H1 (cell line): ENCODE data around the gene JADE1. TPM values are rescaled to one million over a fixed set of nuclear protein-coding genes. Genes with fewer than 3 reads are reported as not detected.

Source experiments
- CTCF ChIA-PET: fragments of 300-600 bp; sonication (Branson Sonifier 250); formaldehyde crosslinking; loops from one replicate; lab custom pipeline; 2021; ENCODE audit not compliant: partially characterized antibody; lab: Charles Lee
- POLR2A ChIA-PET: fragments of 300-600 bp; sonication (Branson Sonifier 250); formaldehyde crosslinking; loops from one replicate; lab custom pipeline; 2021; ENCODE audit warnings: inconsistent platforms; ENCODE audit not compliant: partially characterized antibody; lab: Charles Lee
- DNase-seq, 2 experiments: peaks; one replicate each; pipeline versions ENCODE4 v3.0.0 to v3.0.0-alpha.2; 2010 to 2022; ENCODE audit warnings: low spot score in 2 of 2, low read depth in 1 of 2, mixed read lengths in 1 of 2
- FAIRE-seq: peaks from 2 replicates; lab custom pipeline; 2011; peaks lifted over from hg19 to GRCh38; lab: Jason Lieb, UNC
- H2AFZ ChIP-seq: 2 replicates; pipeline ENCODE4 v1.8.1; 2012; ENCODE audit warnings: low read length, inconsistent platforms
- H2AK5ac ChIP-seq: 2 replicates; pipeline ENCODE4 v1.6.1; 2013; ENCODE audit warnings: low read depth, low read length
- H2BK120ac ChIP-seq: replicated peaks from 2 replicates; pipeline ENCODE3; 2013; ENCODE audit warnings: low read depth, low read length, inconsistent platforms
- H2BK12ac ChIP-seq: 2 replicates; pipeline ENCODE4 v1.6.1; 2013; ENCODE audit warnings: low read depth, low read length
- H2BK15ac ChIP-seq: 2 replicates; pipeline ENCODE4 v1.6.1; 2013; ENCODE audit warnings: low read length
- H2BK20ac ChIP-seq: 2 replicates; pipeline ENCODE4 v1.6.1; 2013; ENCODE audit warnings: low read length
- H2BK5ac ChIP-seq: 2 replicates; pipeline ENCODE4 v1.6.1; 2013; ENCODE audit warnings: low read depth, low read length
- H3K14ac ChIP-seq: 2 replicates; pipeline ENCODE4 v1.6.1; 2013; ENCODE audit warnings: inconsistent platforms; ENCODE audit not compliant: insufficient read length
- H3K18ac ChIP-seq: 2 replicates; pipeline ENCODE4 v1.6.1; 2013; ENCODE audit warnings: low read length; ENCODE audit errors: extremely low read depth
- H3K23ac ChIP-seq: 2 replicates; pipeline ENCODE4 v1.6.1; 2013; ENCODE audit warnings: inconsistent platforms; ENCODE audit not compliant: insufficient read length
- H3K23me2 ChIP-seq: 2 replicates; pipeline ENCODE4 v1.6.1; 2013; ENCODE audit warnings: low read depth, low read length
- H3K27ac ChIP-seq: 2 replicates; pipeline ENCODE4 v1.6.1; 2011; ENCODE audit warnings: low read depth, low read length, inconsistent platforms
- H3K27me3 ChIP-seq, 4 experiments: replicated peaks in 1 of 4; 1 replicate in 1 of 4; 2 replicates in 3 of 4; pipeline versions ENCODE4 v1.6.1 to v1.8.1; 2011 to 2013; ENCODE audit warnings: low read length in 3 of 4, mild to moderate bottlenecking in 3 of 4, inconsistent platforms in 2 of 4, mixed read lengths in 2 of 4, moderate library complexity in 1 of 4; ENCODE audit not compliant: control insufficient read depth in 3 of 4, insufficient read depth in 3 of 4; ENCODE audit errors: extremely low read depth in 1 of 4
- H3K36me3 ChIP-seq, 4 experiments: 2 replicates each; pipeline versions ENCODE4 v1.6.1 to v1.8.1; 2011 to 2013; ENCODE audit warnings: mild to moderate bottlenecking in 4 of 4, low read length in 3 of 4, moderate library complexity in 2 of 4, control low read depth in 1 of 4, inconsistent platforms in 1 of 4; ENCODE audit not compliant: insufficient read depth in 4 of 4, control insufficient read depth in 2 of 4
- H3K4ac ChIP-seq: replicated peaks from 2 replicates; pipeline ENCODE3; 2013; ENCODE audit warnings: low read length, low read depth, mixed read lengths, inconsistent platforms; ENCODE audit not compliant: insufficient read length
- H3K4me1 ChIP-seq, 4 experiments: replicated peaks in 1 of 4; 1 replicate in 1 of 4; 2 replicates in 3 of 4; pipeline versions ENCODE4 v1.6.1 to v1.8.1; 2011 to 2013; ENCODE audit warnings: low read length in 3 of 4, inconsistent platforms in 2 of 4, mixed read lengths in 1 of 4; ENCODE audit not compliant: insufficient read depth in 4 of 4, control insufficient read depth in 3 of 4
- H3K4me2 ChIP-seq, 2 experiments: 2 replicates each; pipeline versions ENCODE4 v1.6.1 to v1.8.1; 2011 to 2013; ENCODE audit warnings: low read depth in 2 of 2, low read length in 2 of 2, control low read depth in 1 of 2, inconsistent platforms in 1 of 2, mild to moderate bottlenecking in 1 of 2; ENCODE audit not compliant: insufficient read depth in 1 of 2
- H3K4me3 ChIP-seq, 4 experiments: fragments of 200-600, 300-600 bp in 1 of 4; sonication (generic), shearing (Covaris generic), sonication (Bioruptor Twin) in 1 of 4; 2 replicates each; pipeline versions ENCODE4 v1.5.1 to v1.8.1; 2011 to 2016; ENCODE audit warnings: low read length in 4 of 4, low read depth in 3 of 4, control low read depth in 2 of 4, inconsistent platforms in 2 of 4, mild to moderate bottlenecking in 2 of 4, mixed read lengths in 1 of 4, moderate library complexity in 1 of 4; ENCODE audit not compliant: insufficient read depth in 2 of 4; ENCODE audit errors: extremely low read depth in 1 of 4
- H3K56ac ChIP-seq: replicated peaks from 2 replicates; pipeline ENCODE3; 2013; ENCODE audit warnings: low read depth, mild to moderate bottlenecking, mixed read lengths, low read length, inconsistent platforms; ENCODE audit not compliant: insufficient read length
- H3K79me1 ChIP-seq: 2 replicates; pipeline ENCODE4 v1.6.1; 2013; ENCODE audit warnings: low read depth, low read length, control low read depth
- H3K79me2 ChIP-seq, 2 experiments: 2 replicates each; pipeline versions ENCODE4 v1.6.1 to v1.8.1; 2012 to 2013; ENCODE audit warnings: low read length in 2 of 2, mild to moderate bottlenecking in 2 of 2, inconsistent platforms in 1 of 2; ENCODE audit not compliant: insufficient read depth in 2 of 2, control insufficient read depth in 1 of 2
- H3K9ac ChIP-seq, 4 experiments: replicated peaks in 1 of 4; 1 replicate in 1 of 4; 2 replicates in 3 of 4; pipeline versions ENCODE4 v1.6.1 to v1.8.1; 2011 to 2013; ENCODE audit warnings: low read depth in 3 of 4, low read length in 3 of 4, control low read depth in 2 of 4, mild to moderate bottlenecking in 2 of 4, moderate library complexity in 2 of 4, inconsistent platforms in 1 of 4; ENCODE audit errors: extremely low read depth in 1 of 4
- H3K9me3 ChIP-seq, 2 experiments: 2 replicates each; pipeline versions ENCODE4 v1.6.1 to v1.8.1; 2012 to 2013; ENCODE audit warnings: mild to moderate bottlenecking in 2 of 2, moderate library complexity in 2 of 2, control low read depth in 1 of 2, inconsistent platforms in 1 of 2, low read depth in 1 of 2, low read length in 1 of 2, mixed read lengths in 1 of 2; ENCODE audit not compliant: insufficient read depth in 2 of 2
- H4K20me1 ChIP-seq, 2 experiments: replicated peaks in 1 of 2; 2 replicates each; pipeline versions ENCODE3 to v1.8.1; 2011 to 2013; ENCODE audit warnings: inconsistent platforms in 2 of 2, low read length in 2 of 2, mild to moderate bottlenecking in 1 of 2; ENCODE audit not compliant: insufficient read depth in 2 of 2, control insufficient read depth in 1 of 2
- H4K5ac ChIP-seq: 2 replicates; pipeline ENCODE4 v1.6.1; 2013; ENCODE audit warnings: low read length, low read depth, mixed read lengths, inconsistent platforms; ENCODE audit not compliant: insufficient read length
- H4K8ac ChIP-seq: 2 replicates; pipeline ENCODE4 v1.8.0; 2013; ENCODE audit warnings: mild to moderate bottlenecking, moderate library complexity, low read length, inconsistent platforms; ENCODE audit not compliant: insufficient read depth; ENCODE audit errors: extremely low read depth
- H4K91ac ChIP-seq: replicated peaks from 2 replicates; pipeline ENCODE3; 2013; ENCODE audit warnings: low read length, mixed read lengths, inconsistent platforms; ENCODE audit not compliant: insufficient read length
- CEBPB ChIP-seq: IDR thresholded peaks from 2 replicates; pipeline ENCODE4 v1.6.1; 2012; ENCODE audit warnings: low read depth, low read length
- HDAC2 ChIP-seq, 2 experiments: fragments of 300-600 bp in 1 of 2; sonication (generic) in 1 of 2; IDR thresholded peaks; 2 replicates each; pipeline ENCODE4 v1.6.1; 2011 to 2012; ENCODE audit warnings: low read depth in 2 of 2, low read length in 2 of 2, mild to moderate bottlenecking in 2 of 2, moderate library complexity in 2 of 2, borderline replicate concordance in 1 of 2, inconsistent platforms in 1 of 2
- JUND ChIP-seq: IDR thresholded peaks from 2 replicates; pipeline ENCODE4 v1.6.1; 2011; ENCODE audit warnings: mild to moderate bottlenecking, improper control_type of control experiment, low read length
- RFX5 ChIP-seq: IDR thresholded peaks from 2 replicates; pipeline ENCODE4 v1.6.1; 2011; ENCODE audit warnings: low read depth, low read length, improper control_type of control experiment, borderline replicate concordance
- WGBS, 2 experiments: shearing (Covaris generic) in 1 of 2; methylation state at CpG; one replicate each; pipeline versions ENCODE4 v1.1.6 to v1.1.7; 2013 to 2015; ENCODE audit warnings: low lambda C conversion rate in 2 of 2, mixed read lengths in 2 of 2, inconsistent platforms in 1 of 2, low coverage in 1 of 2, missing lambda C conversion rate in 1 of 2; ENCODE audit not compliant: insufficient replicate concordance in 2 of 2, insufficient coverage in 1 of 2, insufficient read length in 1 of 2; ENCODE audit errors: extremely low coverage in 1 of 2, missing lambda C conversion rate in 1 of 2; 5-methylcytosine and 5-hydroxymethylcytosine counted together
- polyA plus RNA-seq, 7 experiments: library from polyadenylated mRNA; depleted of rRNA in 3 of 7; stranded (reverse) in 5 of 7; unstranded in 2 of 7; fragments of >200 nt in 5 of 7; fragments of 200-250 nt in 2 of 7; gene quantifications; 1 replicate in 5 of 7; 2 replicates in 1 of 7; 4 replicates in 1 of 7; pipeline versions ENCODE4 v1.2.1 to v1.2.3, GENCODE V29; 2011 to 2013; ENCODE audit warnings: missing spikeins in 2 of 7, mixed read lengths in 2 of 7
- total RNA-seq: library from RNA; stranded (reverse); fragmentation: NEBNext Ultra II Directional; extraction: Animal tissue kit (Norgen Biotek cat#: 25700); gene quantifications from 2 replicates; pipeline ENCODE4 v1.2.1, GENCODE V29; 2021

Gene JADE1
- total and polyA plus RNA-seq, 2 of the 8 experiments (the other 6 are each of a cell fraction or from before 2014, with no cell fraction given), result 37.7 to 213 TPM

DNA sequence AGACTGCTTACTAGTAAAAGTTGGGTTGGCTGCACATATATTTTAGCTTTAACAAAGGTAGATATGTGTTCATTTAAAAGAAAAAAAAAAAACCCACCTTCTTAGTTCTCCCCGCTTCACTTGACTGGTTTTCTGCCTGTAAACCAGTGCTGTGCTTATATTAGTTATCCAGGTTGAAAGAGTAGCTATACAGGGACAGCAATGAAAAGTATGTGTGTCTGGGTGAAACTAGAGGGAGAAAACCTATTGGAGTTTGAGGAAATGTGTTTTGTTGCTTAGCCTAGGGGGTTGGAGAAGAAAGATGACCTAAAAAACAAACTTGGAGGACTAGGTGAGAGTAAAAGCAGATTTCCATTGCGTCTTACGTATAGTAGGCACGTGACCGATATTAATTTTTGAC, 4.5 kb downstream of the JADE1 start:
- H3K4ac ChIP-seq, result no peak overlapping the region
- no peaks in the 10 kb centered on the region for H3K27me3 ChIP-seq
- peaks cover 61 to 90% of the 10 kb centered on the region in 2 experiments for H3K79me2 ChIP-seq
- no peak overlapping the region for H3K14ac ChIP-seq
- H2BK5ac ChIP-seq, result no peak overlapping the region
- no peak overlapping the region for H3K27ac ChIP-seq
- H2BK120ac ChIP-seq, result no peak overlapping the region
- no peaks in the 10 kb centered on the region for H3K9me3 ChIP-seq
- POLR2A ChIA-PET, result interaction anchor here (0.6 to 5.2 kb wide), 10 partner anchors 10 to 580 kb away, joined by 3 to 89 read pairs (median 6); no protein-coding TSS in a partner anchor
- CTCF ChIA-PET, result interaction anchor here (0.6 to 3.5 kb wide), 9 partner anchors 11 to 347 kb away, joined by 3 to 11 read pairs (median 4); no protein-coding TSS in a partner anchor
- no peak overlapping the region for H3K23ac ChIP-seq
- H3K4me2 ChIP-seq, result peak overlapping the region; percentile 67 to 68
- no peak for DNase-seq
- H4K8ac ChIP-seq, result no peak overlapping the region
- H2BK12ac ChIP-seq, result no peak overlapping the region
- no peak overlapping the region for H4K91ac ChIP-seq
- peaks cover 0 to 31% (median 8%) of the 10 kb centered on the region in 4 experiments; a peak in 6 of 8 replicates for H3K36me3 ChIP-seq
- H2BK15ac ChIP-seq, result no peak overlapping the region
- peak overlapping the region in 2 of 4 experiments; percentile 17 to 97; a peak in 3 of 8 replicates for H3K4me3 ChIP-seq
- peak overlapping the region in 1 of 4 experiments; percentile 39; a peak in 1 of 7 replicates for H3K9ac ChIP-seq
- H4K20me1 ChIP-seq, result peaks cover 35 to 39% of the 10 kb centered on the region in 2 experiments
- WGBS, 2 experiments, result 90% methylated on average over 5 of the region's 5 CpGs; no CpG with 5 or more reads in 1 of the 2 experiments
- no peak overlapping the region for H2BK20ac ChIP-seq
- H3K56ac ChIP-seq, result no peak overlapping the region
- no peak overlapping the region for H4K5ac ChIP-seq
- H3K23me2 ChIP-seq, result peaks cover 7% of the 10 kb centered on the region
- no peak overlapping the region for H3K18ac ChIP-seq
- H2AK5ac ChIP-seq, result no peak overlapping the region
- no peak for FAIRE-seq
- 0 out of 2 replicates have a peak, but pooled peaks cover 2% of the 10 kb centered on the region for H3K79me1 ChIP-seq
- H2AFZ ChIP-seq, result no peak overlapping the region
- peaks cover 2 to 18% (median 6%) of the 10 kb centered on the region in 4 experiments for H3K4me1 ChIP-seq
- TF ChIP-seq JUND (no peak), RFX5 (no peak), CEBPB (no peak), HDAC2 (IDR thresholded peaks at IDR 0.05; ENCODE audit: borderline replicate concordance in 1 of 2, low read depth in 2 of 2, low read length in 2 of 2) (no peak)
